Bronchial epithelial cell (primary cell): ENCODE measurements around the gene ITGA3. TPM values are rescaled to one million over a fixed set of nuclear protein-coding genes. Genes with fewer than 3 reads are reported as not detected.
A peak's percentile ranks its signal among the peaks of the same experiment; 100 is the strongest.

Experiments used
- DNase-seq: peaks from one replicate; pipeline ENCODE4 v3.0.0-alpha.2; 2010; ENCODE audit warnings: low read depth
- FAIRE-seq: peaks from 2 replicates; lab custom pipeline; 2011; peaks lifted over from hg19 to GRCh38; lab: Jason Lieb, UNC
- H3K27me3 ChIP-seq: 2 replicates; pipeline ENCODE4 v1.5.1; 2011; ENCODE audit warnings: low read length; ENCODE audit not compliant: control insufficient read depth, insufficient read depth
- H3K36me3 ChIP-seq: 2 replicates; pipeline ENCODE4 v1.5.1; 2011; ENCODE audit warnings: low read length; ENCODE audit not compliant: control insufficient read depth, insufficient read depth
- H3K4me3 ChIP-seq: 2 replicates; pipeline ENCODE4 v1.5.1; 2011; ENCODE audit warnings: mild to moderate bottlenecking, low read depth, low read length, control low read depth
- CTCF ChIP-seq: IDR thresholded peaks from 2 replicates; pipeline ENCODE4 v1.5.1; 2011; ENCODE audit warnings: mild to moderate bottlenecking, moderate library complexity, low read length, control low read depth, inconsistent platforms; ENCODE audit not compliant: insufficient read depth, severe bottlenecking
- total RNA-seq: library from RNA; depleted of rRNA; stranded (reverse); fragments of >200 nt; gene quantifications from 2 replicates; pipeline ENCODE4 v1.2.1, GENCODE V29; 2014

The ITGA3 gene
- total RNA-seq, 1 donor from 2014 or later: 633 TPM

- no peaks in the 10 kb centered on the region for H3K36me3 ChIP-seq
- no peaks in the 10 kb centered on the region for H3K27me3 ChIP-seq
- peak; percentile 45 for DNase-seq
- TF ChIP-seq CTCF: no peak
- FAIRE-seq: no peak
- no peak overlapping the region for H3K4me3 ChIP-seq
Measured at GRCh38 chr17:50127697-50128361, 71.9 kb downstream of the ITGA3 start.

GRCh38 chr17:50128441-50129352, 72.8 kb downstream of the ITGA3 start:
- no peak for DNase-seq
- no peak for TF ChIP-seq CTCF
- Histone ChIP-seq H3K4me3 (no peak overlapping the region), H3K27me3 (no peaks in the 10 kb centered on the region), H3K36me3 (no peaks in the 10 kb centered on the region)
- no peak for FAIRE-seq

- no peak for DNase-seq
- no peak for FAIRE-seq
- H3K27me3 ChIP-seq: no peaks in the 10 kb centered on the region
- H3K36me3 ChIP-seq: peaks cover 1% of the 10 kb centered on the region
- TF ChIP-seq CTCF: no peak
- no peak overlapping the region for H3K4me3 ChIP-seq
Measured at GRCh38 chr17:50129353-50129727, 73.4 kb downstream of the ITGA3 start.

GRCh38 chr17:50129728-50130558, 74.0 kb downstream of the ITGA3 start, which contains the start of gene SAMD14:
Gene SAMD14, minus strand, starts transcription at chr17:50130160. Its CDS starts 5,201 bp downstream, at chr17:50124959.
- peaks cover 3% of the 10 kb centered on the region for H3K36me3 ChIP-seq
- peak within 1 kb of the TSS; percentile 33 for H3K4me3 ChIP-seq
- DNase-seq (no peak), FAIRE-seq (no peak)
- TF ChIP-seq CTCF: no peak
- H3K27me3 ChIP-seq: no peaks in the 10 kb centered on the region

- H3K4me3 ChIP-seq: peak overlapping the region; percentile 33
- FAIRE-seq: no peak
Measured at GRCh38 chr17:50130559-50131305, 74.8 kb downstream of the ITGA3 start.

More at GRCh38 chr17:50130559-50131305, 74.8 kb downstream of the ITGA3 start:
- no peak for DNase-seq
- H3K27me3 ChIP-seq: no peaks in the 10 kb centered on the region
- H3K36me3 ChIP-seq: peaks cover 6% of the 10 kb centered on the region
- TF ChIP-seq CTCF: no peak
